Loucy (cell line): ENCODE results near the gene NDC1.
A peak's percentile ranks its signal among the peaks of the same experiment; 100 is the strongest.

Experiments
- H2AFZ ChIP-seq: fragments of 200-600 bp; sonication (generic); 2 replicates; pipeline ENCODE4 v1.6.0; 2016; ENCODE audit warnings: antibody characterized with exemption, mild to moderate bottlenecking, low read length, moderate library complexity
- H3F3A ChIP-seq: fragments of 200-600 bp; 2 replicates; pipeline ENCODE4 v1.6.0; 2016; ENCODE audit warnings: antibody characterized with exemption, low read depth, mild to moderate bottlenecking
- H3K27me3 ChIP-seq: fragments of 200-600 bp; sonication (generic); 2 replicates; pipeline ENCODE4 v1.6.1; 2014; ENCODE audit warnings: low read length, mild to moderate bottlenecking; ENCODE audit not compliant: insufficient read depth, poor library complexity, severe bottlenecking
- H3K36me3 ChIP-seq: fragments of 200-600 bp; sonication (generic); 2 replicates; pipeline ENCODE4 v1.6.1; 2016; ENCODE audit warnings: low read length; ENCODE audit not compliant: insufficient read depth
- H3K4me1 ChIP-seq: fragments of 200-600 bp; sonication (generic); 2 replicates; pipeline ENCODE4 v1.5.1; 2014; ENCODE audit warnings: low read length, mild to moderate bottlenecking; ENCODE audit not compliant: insufficient read depth, poor library complexity, severe bottlenecking
- H3K4me2 ChIP-seq: fragments of 200-600 bp; sonication (generic); 2 replicates; pipeline ENCODE4 v1.6.0; 2014; ENCODE audit warnings: antibody characterized with exemption, low read length, low read depth, mild to moderate bottlenecking; ENCODE audit not compliant: poor library complexity, severe bottlenecking
- H3K4me3 ChIP-seq: fragments of 200-600 bp; sonication (generic); 2 replicates; pipeline ENCODE4 v1.5.1; 2014; ENCODE audit warnings: low read length, mild to moderate bottlenecking, mixed read lengths; ENCODE audit not compliant: poor library complexity, severe bottlenecking
- H3K79me2 ChIP-seq: fragments of 200-600 bp; sonication (generic); 2 replicates; pipeline ENCODE4 v1.6.1; 2014; ENCODE audit warnings: low read length; ENCODE audit not compliant: insufficient read depth
- H3K9ac ChIP-seq: fragments of 200-600 bp; sonication (generic); 2 replicates; pipeline ENCODE4 v1.6.0; 2014; ENCODE audit warnings: mild to moderate bottlenecking, low read depth, low read length, moderate library complexity; ENCODE audit not compliant: poor library complexity, severe bottlenecking
- H3K9me2 ChIP-seq: fragments of 200-600 bp; sonication (generic); replicated peaks from 2 replicates; pipeline ENCODE4 v1.6.1; 2016; ENCODE audit warnings: low read depth, low read length, mixed read lengths
- H3K9me3 ChIP-seq: fragments of 200-600 bp; sonication (generic); 2 replicates; pipeline ENCODE4 v1.6.1; 2014; ENCODE audit warnings: mild to moderate bottlenecking, antibody characterized with exemption, low read length, low read depth; ENCODE audit not compliant: insufficient read depth
- H4K20me1 ChIP-seq: fragments of 200-600 bp; sonication (generic); 2 replicates; pipeline ENCODE4 v1.6.0; 2014; ENCODE audit warnings: antibody characterized with exemption, low read length, mild to moderate bottlenecking; ENCODE audit not compliant: insufficient read depth, poor library complexity, severe bottlenecking
- EZH2phosphoT487 ChIP-seq: fragments of 200-600 bp; IDR thresholded peaks from 2 replicates; pipeline ENCODE4 v1.6.1; 2018; ENCODE audit warnings: antibody characterized with exemption, mild to moderate bottlenecking, moderate library complexity, borderline replicate concordance
- TF ChIP-seq, protein P1 (sequence below): fragments of 200-600 bp; sonication (generic); conservative IDR thresholded peaks from 2 replicates; pipeline ENCODE4 v1.5.1; 2014; ENCODE audit warnings: mild to moderate bottlenecking, antibody characterized with exemption, low read length

The NDC1 gene

DNA sequence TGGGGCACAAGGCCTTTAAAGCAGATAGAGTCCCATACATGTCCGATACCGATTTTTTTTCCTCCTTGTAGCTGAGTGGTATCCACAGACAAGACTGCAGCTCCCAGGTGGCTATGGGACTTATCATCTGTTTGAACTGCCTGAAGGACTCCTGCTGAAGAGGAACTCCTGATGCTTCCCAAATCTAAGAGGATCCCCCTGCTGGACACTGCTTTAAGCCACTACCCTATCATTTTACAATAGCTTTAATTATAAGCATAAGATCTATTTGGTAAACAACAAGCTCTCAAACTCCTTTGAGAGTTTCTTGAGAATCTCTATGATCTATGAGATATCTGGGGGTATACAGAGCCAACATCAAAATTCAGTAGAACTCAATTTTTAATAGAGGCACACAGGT, 11.7 kb downstream of the NDC1 start:
- H3K9me3 ChIP-seq, result no peaks in the 10 kb centered on the region
- H3K9ac ChIP-seq, result no peak overlapping the region
- no peaks in the 10 kb centered on the region for H3K4me1 ChIP-seq
- peaks cover 2% of the 10 kb centered on the region for H4K20me1 ChIP-seq
- peaks cover 11% of the 10 kb centered on the region; the same call in 1 of the 2 replicates for H3K79me2 ChIP-seq
- no peak overlapping the region for H3K4me2 ChIP-seq
- TF ChIP-seq, protein P1, sequence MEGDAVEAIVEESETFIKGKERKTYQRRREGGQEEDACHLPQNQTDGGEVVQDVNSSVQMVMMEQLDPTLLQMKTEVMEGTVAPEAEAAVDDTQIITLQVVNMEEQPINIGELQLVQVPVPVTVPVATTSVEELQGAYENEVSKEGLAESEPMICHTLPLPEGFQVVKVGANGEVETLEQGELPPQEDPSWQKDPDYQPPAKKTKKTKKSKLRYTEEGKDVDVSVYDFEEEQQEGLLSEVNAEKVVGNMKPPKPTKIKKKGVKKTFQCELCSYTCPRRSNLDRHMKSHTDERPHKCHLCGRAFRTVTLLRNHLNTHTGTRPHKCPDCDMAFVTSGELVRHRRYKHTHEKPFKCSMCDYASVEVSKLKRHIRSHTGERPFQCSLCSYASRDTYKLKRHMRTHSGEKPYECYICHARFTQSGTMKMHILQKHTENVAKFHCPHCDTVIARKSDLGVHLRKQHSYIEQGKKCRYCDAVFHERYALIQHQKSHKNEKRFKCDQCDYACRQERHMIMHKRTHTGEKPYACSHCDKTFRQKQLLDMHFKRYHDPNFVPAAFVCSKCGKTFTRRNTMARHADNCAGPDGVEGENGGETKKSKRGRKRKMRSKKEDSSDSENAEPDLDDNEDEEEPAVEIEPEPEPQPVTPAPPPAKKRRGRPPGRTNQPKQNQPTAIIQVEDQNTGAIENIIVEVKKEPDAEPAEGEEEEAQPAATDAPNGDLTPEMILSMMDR, result peak; percentile 38
- TF ChIP-seq EZH2phosphoT487, result no peak
- no peaks in the 10 kb centered on the region for H3K9me2 ChIP-seq
- no peak overlapping the region for H3K4me3 ChIP-seq
- H3K36me3 ChIP-seq, result peaks cover 61% of the 10 kb centered on the region
- no peaks in the 10 kb centered on the region for H3K27me3 ChIP-seq
- no peak overlapping the region for H2AFZ ChIP-seq
- H3F3A ChIP-seq, result no peaks in the 10 kb centered on the region

DNA sequence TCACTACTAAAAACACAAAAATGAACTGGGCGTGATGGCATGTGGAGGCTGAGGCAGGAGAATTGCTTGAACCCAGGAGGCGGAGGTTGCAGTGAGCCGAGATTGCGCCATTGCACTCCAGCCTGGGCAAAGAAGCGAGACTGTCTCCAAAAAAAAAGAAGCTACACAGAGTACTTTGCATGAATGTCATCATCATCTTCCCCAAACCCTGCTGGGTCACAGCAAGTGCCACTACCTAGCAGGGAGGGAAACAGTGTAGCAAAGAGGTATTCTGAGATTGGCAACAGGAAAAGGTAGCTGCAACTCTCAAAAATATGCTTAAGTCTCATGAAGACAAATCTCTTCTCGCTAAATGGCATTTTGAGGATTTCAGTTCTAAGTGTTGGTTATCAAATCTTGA, 12.8 kb downstream of the NDC1 start:
- Histone ChIP-seq H3F3A (no peaks in the 10 kb centered on the region), H3K9ac (no peak overlapping the region), H3K9me3 (no peaks in the 10 kb centered on the region), H3K79me2 (peaks cover 14% of the 10 kb centered on the region; the same call in 1 of the 2 replicates), H3K4me1 (no peaks in the 10 kb centered on the region), H3K4me3 (no peak overlapping the region), H3K4me2 (no peak overlapping the region), H4K20me1 (peaks cover 2% of the 10 kb centered on the region), H3K27me3 (no peaks in the 10 kb centered on the region), H3K36me3 (peaks cover 61% of the 10 kb centered on the region), H3K9me2 (no peaks in the 10 kb centered on the region), H2AFZ (no peak overlapping the region)
- no peak for TF ChIP-seq EZH2phosphoT487
- TF ChIP-seq, protein P1, result no peak

DNA sequence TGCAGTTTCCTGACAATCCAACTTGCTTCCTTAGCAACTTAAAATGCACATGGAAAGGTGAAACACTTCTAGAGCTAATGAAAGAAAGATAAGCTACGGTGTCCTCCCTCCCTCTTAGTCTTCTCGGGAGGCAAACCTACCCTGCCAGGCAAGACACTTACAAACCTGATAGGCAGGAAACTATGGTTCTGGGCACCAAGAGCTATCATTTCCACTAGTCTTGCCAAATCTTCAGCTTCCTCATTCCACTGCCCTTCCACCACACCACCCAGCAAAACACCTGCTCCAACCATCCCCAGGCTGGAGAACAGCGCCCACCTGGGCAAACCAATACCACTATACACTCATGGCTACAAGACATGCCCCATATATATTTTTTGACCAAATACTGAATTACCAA, 15.2 kb downstream of the NDC1 start:
- TF ChIP-seq, protein P1, result no peak
- no peak for TF ChIP-seq EZH2phosphoT487
- Histone ChIP-seq H3K4me3 (no peak overlapping the region), H3K36me3 (peaks cover 70% of the 10 kb centered on the region)

More for the DNA sequence above, 15.2 kb downstream of the NDC1 start:
- no peaks in the 10 kb centered on the region for H3K27me3 ChIP-seq
- H4K20me1 ChIP-seq, result peaks cover 2% of the 10 kb centered on the region
- H3K79me2 ChIP-seq, result peaks cover 19% of the 10 kb centered on the region; the same call in 1 of the 2 replicates
- H3K9ac ChIP-seq, result no peak overlapping the region
- no peak overlapping the region for H2AFZ ChIP-seq
- H3F3A ChIP-seq, result no peaks in the 10 kb centered on the region
- H3K9me2 ChIP-seq, result no peaks in the 10 kb centered on the region
- H3K9me3 ChIP-seq, result no peaks in the 10 kb centered on the region
- H3K4me2 ChIP-seq, result no peak overlapping the region
- no peaks in the 10 kb centered on the region for H3K4me1 ChIP-seq
